KMS-11 (cell line): ENCODE measurements around the gene SUMO2.
"Not testable (repeated sequence)": the region's sequence is repeated elsewhere in the genome, so short reads cannot be mapped to it uniquely, and the experiment has no call there.

Source experiments
- H2AFZ ChIP-seq: fragments of 200-600 bp; sonication (generic); 2 replicates; pipeline ENCODE4 v1.6.1; 2016; ENCODE audit warnings: antibody characterized with exemption, mixed run types, low read depth
- H3K27ac ChIP-seq: fragments of 200-600 bp; sonication (generic); 2 replicates; pipeline ENCODE4 v1.6.1; 2016; ENCODE audit warnings: mild to moderate bottlenecking, mixed run types
- H3K27me3 ChIP-seq: fragments of 200-600 bp; sonication (generic); 2 replicates; pipeline ENCODE4 v1.6.1; 2017; ENCODE audit warnings: mild to moderate bottlenecking, low read depth, mixed run types, moderate library complexity; ENCODE audit not compliant: insufficient read depth
- H3K36me3 ChIP-seq: fragments of 200-600 bp; sonication (generic); 2 replicates; pipeline ENCODE4 v1.6.1; 2017; ENCODE audit warnings: mild to moderate bottlenecking, mixed run types; ENCODE audit not compliant: insufficient read depth
- H3K4me1 ChIP-seq: fragments of 200-600 bp; sonication (generic); 2 replicates; pipeline ENCODE4 v1.6.1; 2016; ENCODE audit warnings: mild to moderate bottlenecking, low read depth, mixed run types; ENCODE audit not compliant: poor library complexity, severe bottlenecking
- H3K4me2 ChIP-seq: fragments of 200-600 bp; sonication (generic); 2 replicates; pipeline ENCODE4 v1.7.0; 2016; ENCODE audit warnings: mild to moderate bottlenecking, mixed run types
- H3K4me3 ChIP-seq: fragments of 200-600 bp; sonication (generic); IDR thresholded peaks from 2 replicates; pipeline ENCODE4 v1.6.1; 2017; ENCODE audit warnings: low read depth, low read length, mixed read lengths; ENCODE audit not compliant: insufficient read depth
- H3K79me2 ChIP-seq: fragments of 200-600 bp; sonication (generic); 2 replicates; pipeline ENCODE4 v1.6.1; 2016; ENCODE audit warnings: low read depth, mixed run types; ENCODE audit not compliant: insufficient read depth
- H3K9ac ChIP-seq: fragments of 200-600 bp; sonication (generic); 2 replicates; pipeline ENCODE4 v1.6.1; 2016; ENCODE audit warnings: mild to moderate bottlenecking, mixed run types
- H4K20me1 ChIP-seq: fragments of 200-600 bp; sonication (generic); 2 replicates; pipeline ENCODE4 v1.6.1; 2016; ENCODE audit warnings: mild to moderate bottlenecking, mixed run types; ENCODE audit not compliant: insufficient read depth
- TF ChIP-seq, protein P1 (sequence below): fragments of 200-600 bp; sonication (generic); conservative IDR thresholded peaks from 2 replicates; pipeline ENCODE4 v1.6.1; 2017; ENCODE audit warnings: low read depth, mild to moderate bottlenecking, antibody characterized with exemption, low read length, moderate library complexity, mixed read lengths

Gene SUMO2

DNA sequence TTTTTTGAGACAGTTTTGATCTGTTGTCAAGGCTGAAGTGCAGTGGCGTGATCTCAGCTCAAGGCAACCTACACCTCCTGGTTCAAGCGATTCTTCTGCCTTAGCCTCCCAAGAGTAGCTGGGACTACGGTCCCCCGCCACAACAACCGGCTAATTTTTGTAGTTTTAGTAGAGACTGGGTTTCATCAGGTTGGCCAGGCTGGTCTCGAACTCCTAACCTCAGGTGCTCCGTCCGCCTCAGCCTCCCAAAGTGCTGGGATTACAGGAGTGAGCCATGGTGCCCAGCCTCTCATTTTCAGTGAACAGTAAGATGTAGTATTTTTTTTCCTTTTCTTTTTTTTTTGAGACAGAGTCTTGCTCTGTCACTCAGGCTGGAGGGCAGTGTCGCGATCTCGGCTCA is 7.8 kb downstream of the SUMO2 start:
- Histone ChIP-seq H3K27me3 (no peaks in the 10 kb centered on the region), H4K20me1 (peaks cover 12% of the 10 kb centered on the region), H3K9ac (no peak overlapping the region), H3K27ac (no peak overlapping the region), H3K4me2 (no peak overlapping the region), H2AFZ (no peak overlapping the region), H3K4me3 (no peak overlapping the region), H3K36me3 (peaks cover 30% of the 10 kb centered on the region), H3K4me1 (peaks cover 15% of the 10 kb centered on the region), H3K79me2 (peaks cover 94% of the 10 kb centered on the region)
- TF ChIP-seq, protein P1, sequence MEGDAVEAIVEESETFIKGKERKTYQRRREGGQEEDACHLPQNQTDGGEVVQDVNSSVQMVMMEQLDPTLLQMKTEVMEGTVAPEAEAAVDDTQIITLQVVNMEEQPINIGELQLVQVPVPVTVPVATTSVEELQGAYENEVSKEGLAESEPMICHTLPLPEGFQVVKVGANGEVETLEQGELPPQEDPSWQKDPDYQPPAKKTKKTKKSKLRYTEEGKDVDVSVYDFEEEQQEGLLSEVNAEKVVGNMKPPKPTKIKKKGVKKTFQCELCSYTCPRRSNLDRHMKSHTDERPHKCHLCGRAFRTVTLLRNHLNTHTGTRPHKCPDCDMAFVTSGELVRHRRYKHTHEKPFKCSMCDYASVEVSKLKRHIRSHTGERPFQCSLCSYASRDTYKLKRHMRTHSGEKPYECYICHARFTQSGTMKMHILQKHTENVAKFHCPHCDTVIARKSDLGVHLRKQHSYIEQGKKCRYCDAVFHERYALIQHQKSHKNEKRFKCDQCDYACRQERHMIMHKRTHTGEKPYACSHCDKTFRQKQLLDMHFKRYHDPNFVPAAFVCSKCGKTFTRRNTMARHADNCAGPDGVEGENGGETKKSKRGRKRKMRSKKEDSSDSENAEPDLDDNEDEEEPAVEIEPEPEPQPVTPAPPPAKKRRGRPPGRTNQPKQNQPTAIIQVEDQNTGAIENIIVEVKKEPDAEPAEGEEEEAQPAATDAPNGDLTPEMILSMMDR = no peak

- Histone ChIP-seq H3K79me2 (peaks cover 91% of the 10 kb centered on the region), H4K20me1 (0 out of 2 replicates have a peak, but pooled peaks cover 7% of the 10 kb centered on the region)
These were observed 9.2 kb downstream of the SUMO2 start for GRCh38 chr17:75173526-75173925.

DNA sequence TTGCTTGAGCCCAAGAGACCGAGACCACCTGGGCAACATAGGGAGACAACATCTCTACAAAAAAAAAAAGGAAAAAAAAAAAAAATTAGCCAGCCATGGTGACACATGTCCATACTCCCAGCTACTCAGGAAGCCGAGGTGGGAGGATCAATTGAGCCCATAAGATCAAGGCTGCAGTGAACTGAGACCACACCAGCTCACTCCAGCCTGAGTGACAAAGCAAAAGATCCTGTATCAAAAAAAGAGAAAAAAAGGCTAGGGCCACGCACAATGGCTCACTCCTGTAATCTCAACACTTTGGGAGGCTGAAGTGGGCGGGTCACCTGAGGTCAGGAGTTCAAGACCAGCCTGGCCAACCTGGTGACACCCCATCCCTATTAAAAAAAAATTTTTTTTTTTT is 13.8 kb downstream of the SUMO2 start:
- H3K4me1 ChIP-seq = peaks cover 3% of the 10 kb centered on the region
- H3K9ac ChIP-seq = no peak overlapping the region
- no peaks in the 10 kb centered on the region for H3K27me3 ChIP-seq
- H2AFZ ChIP-seq = no peak overlapping the region
- no peak overlapping the region for H3K4me2 ChIP-seq
- H3K36me3 ChIP-seq = peaks cover 7% of the 10 kb centered on the region; the same call in 1 of the 2 replicates
- 0 out of 2 replicates have a peak, but pooled peaks cover 7% of the 10 kb centered on the region for H4K20me1 ChIP-seq
- H3K79me2 ChIP-seq = peaks cover 47% of the 10 kb centered on the region
- no peak overlapping the region for H3K27ac ChIP-seq
- H3K4me3 ChIP-seq = no peak overlapping the region
- TF ChIP-seq, protein P1 = no peak

More at GRCh38 chr17:75173526-75173925, 9.2 kb downstream of the SUMO2 start:
- H3K9ac ChIP-seq = no peak overlapping the region
- H3K4me2 ChIP-seq = no peak overlapping the region
- no peak overlapping the region; the same call in 1 of the 2 replicates for H3K27ac ChIP-seq
- H3K27me3 ChIP-seq = no peaks in the 10 kb centered on the region
- H3K36me3 ChIP-seq = peaks cover 23% of the 10 kb centered on the region
- H3K4me1 ChIP-seq = peaks cover 3% of the 10 kb centered on the region
- no peak overlapping the region for H2AFZ ChIP-seq
- H3K4me3 ChIP-seq = no peak overlapping the region
- TF ChIP-seq, protein P1 = no peak

GRCh38 chr17:75164606-75165005 is 18.2 kb downstream of the SUMO2 start:
- H2AFZ ChIP-seq, H3K4me1 ChIP-seq, H3K9ac ChIP-seq, H3K27ac ChIP-seq, H3K4me2 ChIP-seq, H3K27me3 ChIP-seq, H3K4me3 ChIP-seq, H4K20me1 ChIP-seq, H3K36me3 ChIP-seq: not testable (repeated sequence)
- H3K79me2 ChIP-seq = peaks cover 11% of the 10 kb centered on the region; the same call in 1 of the 2 replicates

DNA sequence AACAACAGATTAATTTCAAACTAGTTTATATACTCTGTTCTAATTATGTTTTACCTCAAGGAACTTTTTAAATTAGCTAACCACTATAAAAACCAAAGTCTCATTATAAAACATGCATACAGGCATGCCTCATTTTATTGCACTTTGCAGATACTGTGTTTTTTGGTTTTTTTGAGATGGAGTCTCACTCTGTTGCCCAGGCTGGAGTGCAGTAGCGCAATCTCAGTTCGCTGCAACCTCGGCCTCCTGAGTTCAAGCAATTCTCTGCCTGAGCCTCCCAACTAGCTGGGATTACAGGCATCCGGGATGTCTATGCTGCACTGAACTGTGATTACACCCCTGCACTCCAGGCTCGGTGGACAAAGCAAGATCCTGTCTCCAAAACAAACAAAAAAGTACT is 19.7 kb downstream of the SUMO2 start:
- no peaks in the 10 kb centered on the region for H3K27me3 ChIP-seq
- no peak overlapping the region for H3K4me3 ChIP-seq
- no peaks in the 10 kb centered on the region for H3K36me3 ChIP-seq
- no peak overlapping the region for H3K9ac ChIP-seq
- peaks cover 4% of the 10 kb centered on the region; the same call in 1 of the 2 replicates for H3K79me2 ChIP-seq
- no peaks in the 10 kb centered on the region for H3K4me1 ChIP-seq
- H3K4me2 ChIP-seq = no peak overlapping the region
- no peak overlapping the region for H2AFZ ChIP-seq
- no peak overlapping the region for H3K27ac ChIP-seq
- TF ChIP-seq, protein P1 = no peak
- no peaks in the 10 kb centered on the region for H4K20me1 ChIP-seq
